Measurements from ENCODE around the gene ALDH3B1.

The ALDH3B1 gene

DNA sequence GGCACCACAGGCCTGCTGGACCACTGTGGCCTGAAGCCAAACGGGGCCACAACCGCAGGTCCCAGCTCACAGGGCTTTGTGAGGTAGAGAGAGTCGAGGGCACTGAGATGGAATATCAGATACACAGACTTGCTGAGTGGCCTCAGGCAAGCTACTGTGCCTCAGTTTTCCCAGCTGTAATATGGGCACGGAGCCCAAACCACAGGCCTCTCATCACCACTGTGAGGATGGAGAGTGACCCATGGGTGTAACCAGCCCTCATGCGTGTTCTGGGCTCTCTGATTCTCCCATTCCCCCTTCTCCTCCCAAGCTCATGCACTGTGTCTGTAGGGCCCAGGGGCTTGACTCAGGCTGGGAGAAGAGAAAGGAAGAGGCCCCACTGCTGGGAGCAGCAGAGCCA is 10.4 kb upstream of the ALDH3B1 start:
- no peaks in the 10 kb centered on the region for H3K27me3 ChIP-seq (replicated peaks; ENCODE audit: control insufficient read depth, insufficient read depth, low read length)
- TF ChIP-seq, protein P1, sequence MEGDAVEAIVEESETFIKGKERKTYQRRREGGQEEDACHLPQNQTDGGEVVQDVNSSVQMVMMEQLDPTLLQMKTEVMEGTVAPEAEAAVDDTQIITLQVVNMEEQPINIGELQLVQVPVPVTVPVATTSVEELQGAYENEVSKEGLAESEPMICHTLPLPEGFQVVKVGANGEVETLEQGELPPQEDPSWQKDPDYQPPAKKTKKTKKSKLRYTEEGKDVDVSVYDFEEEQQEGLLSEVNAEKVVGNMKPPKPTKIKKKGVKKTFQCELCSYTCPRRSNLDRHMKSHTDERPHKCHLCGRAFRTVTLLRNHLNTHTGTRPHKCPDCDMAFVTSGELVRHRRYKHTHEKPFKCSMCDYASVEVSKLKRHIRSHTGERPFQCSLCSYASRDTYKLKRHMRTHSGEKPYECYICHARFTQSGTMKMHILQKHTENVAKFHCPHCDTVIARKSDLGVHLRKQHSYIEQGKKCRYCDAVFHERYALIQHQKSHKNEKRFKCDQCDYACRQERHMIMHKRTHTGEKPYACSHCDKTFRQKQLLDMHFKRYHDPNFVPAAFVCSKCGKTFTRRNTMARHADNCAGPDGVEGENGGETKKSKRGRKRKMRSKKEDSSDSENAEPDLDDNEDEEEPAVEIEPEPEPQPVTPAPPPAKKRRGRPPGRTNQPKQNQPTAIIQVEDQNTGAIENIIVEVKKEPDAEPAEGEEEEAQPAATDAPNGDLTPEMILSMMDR (IDR thresholded peaks at IDR 0.05; ENCODE audit: insufficient read depth, low read length, poor library complexity, severe bottlenecking): no peak
- no peak overlapping the region for H3K4me3 ChIP-seq (replicated peaks; ENCODE audit: low read depth, low read length)
- no peak for DNase-seq (ENCODE audit: extremely low read depth, insufficient read length)
- H3K36me3 ChIP-seq (ENCODE audit: control insufficient read depth, insufficient read depth, low read length): peaks cover 14% of the 10 kb centered on the region

DNA sequence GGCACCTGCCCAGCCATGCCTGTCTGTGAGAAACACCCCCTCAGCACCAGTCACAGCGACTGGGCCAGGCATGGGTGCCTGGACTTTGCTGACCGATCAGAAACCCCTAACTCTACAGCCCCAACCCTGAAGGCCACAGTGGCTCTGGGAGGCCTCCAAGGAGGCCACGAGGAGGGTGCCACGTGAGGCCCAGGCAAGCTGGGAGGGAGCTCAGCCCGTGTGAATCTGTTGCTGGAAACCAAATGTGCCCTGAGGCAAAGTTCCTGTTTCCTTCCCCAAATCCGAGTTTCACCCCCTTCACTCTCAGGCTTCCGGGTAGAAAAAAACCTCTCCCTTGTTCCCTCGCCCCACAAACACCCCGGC is 7.6 kb upstream of the ALDH3B1 start:
- Histone ChIP-seq H3K36me3 (ENCODE audit: control insufficient read depth, insufficient read depth, low read length) (peaks cover 5% of the 10 kb centered on the region), H3K27me3 (replicated peaks; ENCODE audit: control insufficient read depth, insufficient read depth, low read length) (no peaks in the 10 kb centered on the region), H3K4me3 (replicated peaks; ENCODE audit: low read depth, low read length) (peak overlapping the region; percentile 67)
- TF ChIP-seq, protein P1 (IDR thresholded peaks at IDR 0.05; ENCODE audit: insufficient read depth, low read length, poor library complexity, severe bottlenecking): no peak
- peak; percentile 70 for DNase-seq (ENCODE audit: extremely low read depth, insufficient read length)

DNA sequence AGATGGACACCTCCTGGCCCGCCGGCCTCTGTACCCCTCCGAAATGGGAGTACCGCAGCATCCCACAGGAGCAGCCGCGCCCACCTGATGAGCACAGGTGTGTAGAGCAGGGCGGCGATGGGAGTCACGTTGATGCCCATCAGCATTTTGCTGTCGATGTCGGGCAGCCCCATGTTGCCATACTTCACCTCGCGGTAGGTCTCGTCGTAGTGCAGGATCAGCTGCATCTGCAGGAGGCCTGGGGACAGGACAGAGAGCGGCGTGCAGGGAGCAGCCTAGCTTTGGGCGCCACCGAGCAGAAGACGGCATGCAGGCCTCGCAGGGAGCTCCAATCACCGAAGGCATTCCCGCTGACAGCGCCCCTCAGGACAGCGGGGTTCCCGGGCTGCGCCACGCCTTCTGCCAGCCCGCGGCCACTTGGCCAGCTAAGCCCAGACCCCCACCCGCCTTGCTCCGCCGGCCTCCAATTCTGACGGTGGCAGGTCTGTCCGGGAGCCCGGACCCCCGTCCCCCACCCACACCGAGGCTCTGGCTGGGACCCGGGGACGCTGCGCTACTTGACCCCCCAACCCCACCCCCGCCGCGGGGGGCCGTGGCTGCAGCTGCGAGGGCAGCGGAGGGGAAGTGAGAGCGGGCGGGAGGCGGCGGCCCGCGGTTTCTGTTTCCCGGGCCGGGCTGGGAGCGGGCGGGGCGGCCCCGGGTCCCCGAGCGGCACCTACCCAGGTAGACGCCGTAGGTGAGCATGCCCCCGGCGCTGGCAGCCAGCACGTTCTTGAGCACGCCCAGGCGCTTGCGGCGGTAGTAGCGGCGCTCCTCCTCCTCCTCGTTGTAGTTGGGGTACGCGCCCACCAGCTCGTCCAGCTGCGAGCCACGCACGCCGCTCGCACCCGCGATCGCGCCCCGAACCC is 6.9 kb upstream of the ALDH3B1 start:
- DNase-seq (ENCODE audit: extremely low read depth, insufficient read length): peak; percentile 74
- peak overlapping the region; percentile 67 for H3K4me3 ChIP-seq (replicated peaks; ENCODE audit: low read depth, low read length)
- TF ChIP-seq, protein P1 (IDR thresholded peaks at IDR 0.05; ENCODE audit: insufficient read depth, low read length, poor library complexity, severe bottlenecking): no peak
- H3K27me3 ChIP-seq (replicated peaks; ENCODE audit: control insufficient read depth, insufficient read depth, low read length): no peaks in the 10 kb centered on the region
- peaks cover 2% of the 10 kb centered on the region for H3K36me3 ChIP-seq (ENCODE audit: control insufficient read depth, insufficient read depth, low read length)

DNA sequence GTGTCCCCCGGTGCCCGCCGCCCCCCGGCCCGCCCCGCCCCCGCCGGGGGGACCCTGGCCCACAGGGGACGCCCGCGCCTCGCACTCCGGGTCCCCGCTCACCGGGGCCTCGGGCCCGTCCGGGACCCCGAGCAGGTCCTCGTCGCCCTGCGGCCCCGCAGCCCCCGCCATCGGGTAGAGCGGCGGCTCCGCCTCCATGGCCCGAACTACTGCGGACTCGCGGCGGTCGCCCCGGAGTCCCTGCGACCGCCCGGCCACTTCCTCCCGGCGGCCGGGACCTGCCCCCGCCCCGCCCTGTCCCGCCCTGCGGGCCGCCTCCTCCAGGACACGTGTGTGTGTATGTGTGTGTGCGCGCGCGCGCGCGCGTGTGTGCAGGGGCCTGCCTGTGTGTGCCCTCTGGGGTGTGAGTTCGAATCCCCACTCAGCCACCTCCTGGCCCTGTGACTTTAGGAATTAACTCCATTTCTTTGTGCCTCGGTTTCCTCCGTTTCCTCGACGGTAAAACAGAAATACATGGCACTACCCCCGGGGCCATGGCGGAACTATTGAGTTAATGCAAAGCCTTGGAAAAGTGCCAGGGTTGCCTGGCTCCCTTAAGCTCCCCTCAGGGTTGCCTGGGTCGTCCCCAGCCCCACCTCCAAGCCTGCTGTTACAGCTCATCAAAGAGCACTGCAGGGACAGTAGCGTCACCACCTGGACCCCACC is 6.1 kb upstream of the ALDH3B1 start, which contains the start of gene UNC93B1:
Gene UNC93B1, minus strand, starts transcription at position 252 of the 705 bp plus-strand sequence. Its CDS starts 54 bp downstream, at position 198.
- Histone ChIP-seq H3K4me3 (replicated peaks; ENCODE audit: low read depth, low read length) (peak within 1 kb of the TSS; percentile 67), H3K27me3 (replicated peaks; ENCODE audit: control insufficient read depth, insufficient read depth, low read length) (no peaks in the 10 kb centered on the region), H3K36me3 (ENCODE audit: control insufficient read depth, insufficient read depth, low read length) (peaks cover 2% of the 10 kb centered on the region)
- peak; percentile 93 for DNase-seq (ENCODE audit: extremely low read depth, insufficient read length)
- TF ChIP-seq, protein P1 (IDR thresholded peaks at IDR 0.05; ENCODE audit: insufficient read depth, low read length, poor library complexity, severe bottlenecking): no peak

DNA sequence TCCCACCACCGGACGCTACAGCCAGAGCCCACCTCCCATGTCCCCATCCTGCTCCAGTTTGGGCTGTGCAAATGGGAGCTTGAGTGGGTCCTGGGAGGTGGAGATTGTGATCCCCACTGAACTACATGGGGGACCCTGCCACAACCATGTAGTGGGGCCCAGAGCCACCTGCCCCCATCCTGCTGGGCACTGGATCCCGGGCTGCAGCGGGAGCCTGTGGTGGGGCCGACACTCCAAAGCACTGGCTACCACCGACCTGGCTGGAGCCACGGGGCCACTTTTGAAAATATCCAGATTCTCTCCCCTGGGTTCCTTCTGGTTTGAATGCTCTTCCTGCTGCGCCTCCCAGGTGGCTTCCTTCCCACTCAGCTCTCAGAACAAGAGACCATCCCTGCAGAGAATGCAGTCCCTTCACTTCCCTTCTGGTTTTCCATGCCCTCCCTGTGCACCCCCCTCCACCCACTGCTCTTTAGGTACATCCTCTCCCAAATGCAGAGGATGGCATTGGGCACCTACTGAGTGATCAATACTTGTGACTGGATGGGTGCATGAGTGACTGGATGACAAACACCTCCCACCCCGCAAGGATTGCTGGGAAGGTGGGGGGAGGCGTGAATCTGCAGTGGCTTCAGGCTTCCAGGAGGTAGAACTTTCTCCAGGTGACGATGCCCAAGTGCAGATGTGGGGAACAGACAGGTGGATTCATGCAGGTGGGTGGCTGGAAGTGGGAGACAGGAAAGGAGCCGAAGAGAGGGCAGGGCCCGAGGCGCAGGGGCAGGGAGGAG is 5.4 kb upstream of the ALDH3B1 start:
- Histone ChIP-seq H3K27me3 (replicated peaks; ENCODE audit: control insufficient read depth, insufficient read depth, low read length) (no peaks in the 10 kb centered on the region), H3K4me3 (replicated peaks; ENCODE audit: low read depth, low read length) (peak overlapping the region; percentile 67), H3K36me3 (ENCODE audit: control insufficient read depth, insufficient read depth, low read length) (no peaks in the 10 kb centered on the region; the same call in 1 of the 2 replicates)
- TF ChIP-seq, protein P1 (IDR thresholded peaks at IDR 0.05; ENCODE audit: insufficient read depth, low read length, poor library complexity, severe bottlenecking): no peak
- DNase-seq (ENCODE audit: extremely low read depth, insufficient read length): no peak
